GM19238 (cell line): ENCODE results near the gene GPR176.
A peak's percentile ranks its signal among the peaks of the same experiment; 100 is the strongest.
"Not testable (repeated sequence)": the region's sequence is repeated elsewhere in the genome, so short reads cannot be mapped to it uniquely, and the experiment has no call there.

Experiments used
- DNase-seq: peaks from one replicate; pipeline ENCODE4 v3.0.0; 2011; ENCODE audit warnings: low spot score; ENCODE audit not compliant: insufficient read length

GPR176 gene

DNA sequence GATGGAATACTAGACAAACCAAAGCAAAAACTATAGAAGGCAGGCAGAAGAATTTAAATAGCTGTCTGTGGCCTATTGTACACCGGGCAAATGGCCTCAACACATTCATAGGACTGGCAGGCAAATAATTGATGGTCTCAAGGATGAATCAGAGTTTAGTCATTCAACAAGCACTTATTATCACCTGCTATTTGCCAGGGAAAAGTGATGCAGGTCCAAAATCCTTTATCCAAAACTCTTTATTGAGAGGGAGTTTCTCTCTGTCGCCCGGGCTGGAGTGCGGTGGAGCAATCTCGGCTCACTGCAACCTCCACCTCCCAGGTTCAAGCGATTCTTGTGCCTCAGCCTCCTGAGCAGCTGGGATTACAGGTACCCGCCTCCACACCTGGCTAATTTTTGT lies 16.1 kb upstream of the GPR176 start:
- DNase-seq, result no peak

GRCh38 chr15:39935241-39935640 lies 15.2 kb upstream of the GPR176 start:
- no peak for DNase-seq

DNA sequence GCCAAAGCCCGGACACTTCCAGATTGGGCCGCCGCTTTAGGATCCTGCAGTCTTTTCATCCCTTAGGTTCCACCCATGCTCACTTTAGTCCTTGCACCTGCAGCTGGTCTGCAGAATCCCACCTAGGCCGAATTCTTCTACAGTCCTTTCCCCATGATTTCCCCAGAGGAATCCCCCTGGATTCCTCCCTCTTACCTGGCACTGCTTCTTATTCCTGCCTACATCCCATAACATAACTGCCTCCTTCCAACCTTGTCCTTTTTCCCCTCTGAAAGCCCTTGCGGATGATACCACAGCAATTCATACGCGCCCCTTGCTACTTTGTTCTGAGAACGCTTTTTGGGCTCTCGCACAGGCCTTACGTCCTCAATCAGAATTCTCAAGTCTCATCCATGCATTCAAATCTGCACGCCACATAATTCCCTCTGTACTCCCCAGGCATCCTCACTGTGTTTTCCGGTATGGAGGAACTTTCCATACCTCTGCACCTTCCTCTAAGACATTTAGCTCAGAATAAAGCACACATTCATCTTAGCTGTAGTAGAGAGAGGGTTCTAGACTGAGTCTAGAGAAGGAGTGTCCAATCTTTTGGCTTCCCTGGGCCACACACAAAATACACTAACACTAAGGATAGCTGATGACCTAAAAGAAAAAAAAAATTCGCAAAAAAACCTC lies 14.5 kb upstream of the GPR176 start:
- no peak for DNase-seq

- no peak for DNase-seq
These were observed 11.5 kb upstream of the GPR176 start for GRCh38 chr15:39931615-39932014.

GRCh38 chr15:39926526-39926925 lies 6.5 kb upstream of the GPR176 start:
- no peak for DNase-seq

GRCh38 chr15:39925112-39925842 lies 5.2 kb upstream of the GPR176 start:
- DNase-seq, result no peak

DNA sequence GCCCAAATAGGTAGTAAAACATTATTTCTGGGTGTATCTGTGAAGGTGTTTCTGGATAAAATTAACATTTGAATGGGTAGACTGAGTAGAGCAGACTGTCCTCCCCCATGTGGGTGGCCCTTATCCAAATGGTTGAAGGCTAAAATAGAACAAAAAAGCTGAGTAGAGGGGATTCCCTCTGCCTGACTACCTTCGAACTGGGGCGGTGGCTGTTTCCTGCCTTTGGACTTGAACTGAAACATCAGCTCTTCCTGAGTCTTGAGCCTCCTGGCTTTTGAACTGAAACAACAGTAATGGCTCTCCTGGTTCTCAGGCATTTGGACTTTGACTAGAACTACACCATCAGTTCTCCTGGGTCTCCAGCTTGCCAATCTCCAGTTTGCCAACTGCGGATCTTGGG lies 4.4 kb upstream of the GPR176 start:
- DNase-seq, result no peak

- no peak for DNase-seq
These were observed 2.5 kb upstream of the GPR176 start for GRCh38 chr15:39922462-39923092.

DNA sequence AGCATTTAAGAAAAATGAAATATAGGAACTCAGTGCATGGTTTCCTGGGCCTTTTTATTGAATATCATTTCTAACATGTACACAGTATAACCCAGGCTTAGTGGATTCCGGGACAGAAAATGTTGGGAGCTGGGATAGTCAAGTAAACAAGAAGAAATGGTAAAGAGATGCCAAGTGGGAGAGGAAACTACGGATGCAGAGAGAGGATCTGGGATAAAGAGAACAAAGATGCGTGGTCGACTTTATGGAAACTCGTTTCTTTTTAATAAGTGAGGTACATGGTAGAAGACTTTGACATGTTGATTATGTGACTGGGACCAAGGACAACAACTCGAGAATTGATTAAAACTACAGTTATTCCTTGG lies 1.2 kb upstream of the GPR176 start:
- no peak for DNase-seq

- peak; percentile 80 for DNase-seq
These were observed 626 bp upstream of the GPR176 start for GRCh38 chr15:39920510-39921273.

DNA sequence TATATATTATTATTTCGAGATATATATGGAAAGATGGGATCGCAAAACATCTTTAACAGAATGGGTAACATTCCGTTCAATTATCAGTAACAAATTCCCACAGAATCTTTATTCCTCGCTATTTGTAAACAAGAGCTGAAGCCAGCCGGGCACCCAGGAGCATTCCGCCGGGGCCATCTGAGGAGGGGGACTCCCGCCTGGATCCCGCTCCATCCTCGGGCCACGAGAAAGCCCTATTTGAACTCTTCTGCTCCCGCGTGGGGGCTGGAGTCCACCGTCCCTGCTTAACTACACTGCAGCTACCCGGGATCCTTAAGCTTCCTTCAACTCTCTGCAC lies 687 bp downstream of the GPR176 start:
- DNase-seq, result no peak

GRCh38 chr15:39918688-39919385 lies 1.2 kb downstream of the GPR176 start:
- DNase-seq, result no peak

DNA sequence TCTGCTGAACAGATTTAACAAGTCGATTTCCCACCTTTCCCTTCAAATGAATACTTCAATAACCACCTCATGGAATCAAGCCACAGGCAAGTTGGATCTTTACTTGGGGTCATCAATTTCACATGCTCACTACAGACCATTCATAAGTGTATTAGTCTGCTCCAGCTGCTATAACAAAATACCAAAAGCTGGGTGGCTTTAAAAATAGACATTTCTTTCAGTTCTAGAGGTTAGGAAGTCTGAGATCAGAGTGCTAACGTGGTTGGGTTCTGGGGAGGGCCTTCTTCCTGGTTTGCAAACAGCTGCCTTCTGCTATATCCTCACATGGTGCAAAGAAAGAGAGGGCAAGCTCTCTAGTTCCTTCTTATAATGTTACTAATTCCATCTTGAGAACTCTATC lies 5.1 kb downstream of the GPR176 start:
- no peak for DNase-seq

DNA sequence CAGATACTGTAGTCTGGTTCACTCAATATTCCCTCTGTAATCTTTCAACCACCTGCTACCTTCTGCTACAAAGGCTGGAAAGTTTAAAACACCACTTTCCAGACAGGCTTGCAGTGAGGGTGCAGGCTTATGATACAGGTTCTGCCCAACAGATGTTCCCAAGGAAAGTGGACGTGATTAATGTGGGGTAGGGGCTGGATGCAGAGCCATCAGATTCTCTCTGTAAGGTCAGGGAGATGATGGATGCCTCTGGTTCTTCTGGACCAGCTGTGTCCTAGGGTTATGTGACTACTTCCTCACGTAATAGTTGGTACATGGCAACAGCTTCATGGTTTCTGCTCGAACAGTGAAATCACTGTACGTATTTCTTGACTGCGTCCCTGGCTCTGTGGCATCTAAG lies 11.1 kb downstream of the GPR176 start:
- no peak for DNase-seq

DNA sequence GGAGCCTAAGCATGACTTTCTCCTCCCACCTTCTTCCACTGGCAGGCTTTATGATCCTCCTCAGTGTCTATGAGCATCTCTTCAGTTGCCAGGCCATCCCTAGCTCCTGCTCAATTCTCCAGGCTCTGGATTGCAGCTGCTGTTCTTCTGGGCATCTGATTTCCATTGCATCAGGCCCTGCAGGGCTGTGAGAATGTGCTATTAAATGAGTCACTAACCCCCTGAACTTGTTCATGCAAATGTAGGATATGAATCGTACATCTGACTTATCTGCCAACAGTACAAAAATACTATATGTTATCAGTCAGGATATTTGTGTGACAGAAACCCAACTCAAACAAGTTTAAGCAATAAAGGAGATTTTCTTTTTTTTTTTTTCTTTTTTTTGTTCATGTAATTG lies 11.9 kb downstream of the GPR176 start:
- no peak for DNase-seq

- no peak for DNase-seq
These were observed 12.8 kb downstream of the GPR176 start for GRCh38 chr15:39907216-39907615.

DNA sequence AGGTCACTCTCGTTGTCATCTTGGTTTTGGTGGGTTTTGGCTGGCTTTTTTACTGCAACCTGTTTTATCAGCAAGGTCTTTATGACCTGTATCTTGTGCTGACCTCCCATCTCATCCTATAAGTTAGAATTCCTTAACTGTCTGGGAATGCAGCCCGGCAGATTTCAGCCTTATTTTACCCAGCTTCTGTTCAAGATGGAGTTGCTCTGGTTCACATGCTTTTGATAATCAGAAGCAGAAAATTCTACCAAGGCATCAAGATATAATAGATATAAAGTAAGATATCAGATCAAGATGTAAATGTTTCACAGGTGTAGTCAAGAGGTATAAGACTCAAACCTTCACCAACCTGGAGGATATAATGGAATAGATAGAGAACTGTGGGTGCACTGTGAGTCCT lies 16.0 kb downstream of the GPR176 start:
- no peak for DNase-seq

- no peak for DNase-seq
These were observed 21.7 kb downstream of the GPR176 start for GRCh38 chr15:39898317-39898716.

- no peak for DNase-seq
These were observed 23.2 kb downstream of the GPR176 start for GRCh38 chr15:39896846-39897245.

- no peak for DNase-seq
These were observed 24.0 kb downstream of the GPR176 start for GRCh38 chr15:39896101-39896500.

- not testable (repeated sequence) for DNase-seq
These were observed 27.0 kb downstream of the GPR176 start for GRCh38 chr15:39893051-39893450.

DNA sequence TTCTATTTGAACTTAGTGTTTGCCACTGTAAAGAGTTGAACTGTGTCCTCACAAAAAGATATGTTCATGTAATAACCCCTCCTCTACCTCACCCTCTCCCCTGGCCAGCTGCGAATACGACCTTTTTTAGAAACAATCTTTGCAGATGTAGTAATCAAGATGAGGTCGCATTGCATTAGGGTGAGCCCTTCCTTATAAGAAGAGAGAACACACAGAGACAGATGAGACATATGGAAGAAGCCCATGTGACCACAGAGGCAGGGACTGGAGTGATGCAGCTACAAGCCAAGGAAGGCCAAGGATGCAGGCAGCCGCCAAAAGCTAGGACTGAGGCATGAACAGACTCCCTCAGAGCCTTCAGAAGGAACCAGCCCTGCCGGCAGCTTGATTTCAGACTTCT lies 27.6 kb downstream of the GPR176 start:
- no peak for DNase-seq
